ENCODE measurements around the gene VKORC1. TPM values are rescaled to one million over a fixed set of nuclear protein-coding genes. Genes with fewer than 3 reads are reported as not detected.

The VKORC1 gene
- total RNA-seq, 4 donors from 2014 or later = 43.7 to 95.5 (median 73.6) TPM

- no peak for DNase-seq (ENCODE audit: low spot score in 2 of 2)
- TF ChIP-seq CTCF (IDR thresholded peaks at IDR 0.05) (no peak), POLR2A (IDR thresholded peaks at IDR 0.05) (no peak)
- WGBS, 2 donors = 65 to 78% methylated on average over 12 to 13 of the region's 14 CpGs
Observed at GRCh38 chr16:31082368-31083045, 12.1 kb downstream of the VKORC1 start.

GRCh38 chr16:31081428-31082351, 12.9 kb downstream of the VKORC1 start:
- intact Hi-C loops (cut with DNase I; ENCODE audit: low total_unique reads) = no loop called here
- no peak overlapping the region for H3K4me3 ChIP-seq (ENCODE audit: low read depth, poor library complexity, severe bottlenecking)
- DNase-seq (ENCODE audit: low spot score in 2 of 2) = peak in 1 of 2 donors; percentile 85
- WGBS, 2 donors = 82 to 83% methylated on average over 26 of the region's 26 CpGs
- no peak for TF ChIP-seq POLR2A (IDR thresholded peaks at IDR 0.05)
- TF ChIP-seq CTCF (IDR thresholded peaks at IDR 0.05) = no peak

More at GRCh38 chr16:31082368-31083045, 12.1 kb downstream of the VKORC1 start:
- no peak overlapping the region for H3K4me3 ChIP-seq (ENCODE audit: low read depth, poor library complexity, severe bottlenecking)
- intact Hi-C loops (cut with DNase I; ENCODE audit: low total_unique reads) = no loop called here

DNA sequence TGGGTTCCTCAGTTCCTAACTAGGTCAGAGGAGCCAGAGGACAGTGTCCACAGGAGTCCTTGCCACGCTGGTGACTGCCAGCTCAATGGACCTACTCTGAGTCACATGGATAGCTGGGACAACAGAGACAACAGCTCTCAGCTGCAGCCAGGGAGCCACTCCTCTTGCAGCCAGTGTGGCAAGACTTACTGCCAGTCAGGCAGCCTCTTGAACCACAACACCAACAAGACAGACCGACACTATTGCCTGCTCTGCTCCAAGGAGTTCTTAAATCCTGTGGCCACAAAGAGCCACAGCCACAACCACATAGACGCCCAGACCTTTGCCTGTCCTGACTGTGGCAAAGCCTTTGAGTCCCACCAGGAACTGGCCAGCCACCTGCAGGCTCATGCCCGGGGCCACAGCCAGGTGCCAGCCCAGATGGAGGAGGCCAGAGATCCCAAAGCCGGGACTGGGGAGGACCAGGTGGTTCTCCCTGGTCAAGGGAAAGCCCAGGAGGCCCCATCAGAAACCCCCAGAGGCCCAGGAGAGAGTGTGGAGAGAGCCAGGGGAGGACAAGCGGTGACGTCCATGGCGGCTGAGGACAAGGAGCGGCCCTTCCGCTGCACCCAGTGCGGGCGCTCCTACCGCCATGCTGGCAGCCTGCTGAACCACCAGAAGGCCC, 13.7 kb downstream of the VKORC1 start:
- intact Hi-C loops (cut with DNase I; ENCODE audit: low total_unique reads) = no loop called here
- no peak overlapping the region for H3K4me3 ChIP-seq (ENCODE audit: low read depth, poor library complexity, severe bottlenecking)
- TF ChIP-seq POLR2A (IDR thresholded peaks at IDR 0.05) (no peak), CTCF (IDR thresholded peaks at IDR 0.05) (no peak)
- 84 to 93% methylated on average over 11 to 13 of the region's 13 CpGs for WGBS, 2 donors
- no peak for DNase-seq (ENCODE audit: low spot score in 2 of 2)

DNA sequence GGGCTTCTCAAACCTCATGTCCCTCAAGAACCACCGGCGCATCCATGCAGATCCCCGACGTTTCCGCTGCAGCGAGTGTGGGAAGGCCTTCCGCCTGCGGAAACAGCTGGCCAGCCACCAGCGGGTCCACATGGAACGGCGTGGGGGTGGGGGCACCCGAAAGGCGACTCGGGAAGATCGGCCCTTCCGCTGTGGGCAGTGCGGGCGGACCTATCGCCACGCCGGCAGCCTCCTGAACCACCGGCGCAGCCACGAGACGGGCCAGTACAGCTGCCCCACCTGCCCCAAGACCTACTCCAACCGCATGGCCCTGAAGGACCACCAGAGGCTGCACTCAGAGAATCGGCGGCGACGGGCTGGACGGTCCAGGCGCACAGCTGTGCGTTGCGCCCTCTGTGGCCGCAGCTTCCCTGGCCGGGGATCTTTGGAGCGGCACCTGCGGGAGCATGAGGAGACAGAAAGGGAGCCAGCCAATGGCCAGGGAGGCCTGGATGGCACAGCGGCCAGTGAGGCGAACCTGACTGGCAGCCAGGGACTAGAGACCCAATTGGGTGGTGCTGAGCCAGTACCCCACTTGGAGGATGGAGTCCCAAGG, 14.5 kb downstream of the VKORC1 start:
- H3K4me3 ChIP-seq (ENCODE audit: low read depth, poor library complexity, severe bottlenecking) = no peak overlapping the region
- intact Hi-C loops (cut with DNase I; ENCODE audit: low total_unique reads) = no loop called here
- DNase-seq (ENCODE audit: low spot score in 2 of 2) = no peak
- TF ChIP-seq CTCF (IDR thresholded peaks at IDR 0.05) (no peak), POLR2A (IDR thresholded peaks at IDR 0.05) (no peak)
- WGBS, 2 donors = 93 to 96% methylated on average over 39 to 40 of the region's 40 CpGs

DNA sequence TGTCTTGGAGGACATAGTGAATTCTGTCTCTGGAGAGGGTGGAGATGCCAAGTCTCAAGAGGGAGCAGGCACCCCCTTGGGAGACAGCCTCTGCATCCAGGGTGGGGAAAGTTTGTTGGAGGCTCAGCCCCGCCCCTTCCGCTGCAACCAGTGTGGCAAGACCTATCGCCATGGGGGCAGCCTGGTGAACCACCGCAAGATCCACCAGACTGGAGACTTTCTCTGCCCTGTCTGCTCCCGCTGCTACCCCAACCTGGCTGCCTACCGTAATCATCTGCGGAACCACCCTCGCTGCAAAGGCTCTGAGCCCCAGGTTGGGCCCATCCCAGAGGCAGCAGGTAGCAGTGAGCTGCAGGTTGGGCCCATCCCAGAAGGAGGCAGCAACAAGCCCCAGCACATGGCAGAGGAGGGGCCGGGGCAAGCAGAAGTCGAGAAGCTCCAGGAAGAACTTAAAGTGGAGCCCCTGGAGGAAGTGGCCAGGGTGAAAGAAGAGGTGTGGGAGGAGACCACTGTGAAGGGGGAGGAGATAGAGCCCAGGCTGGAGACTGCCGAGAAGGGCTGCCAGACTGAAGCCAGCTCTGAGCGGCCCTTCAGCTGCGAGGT, 15.2 kb downstream of the VKORC1 start:
- DNase-seq (ENCODE audit: low spot score in 2 of 2) = no peak
- no peak overlapping the region for H3K4me3 ChIP-seq (ENCODE audit: low read depth, poor library complexity, severe bottlenecking)
- intact Hi-C loops (cut with DNase I; ENCODE audit: low total_unique reads) = no loop called here
- 84 to 86% methylated on average over 13 of the region's 13 CpGs for WGBS, 2 donors
- TF ChIP-seq POLR2A (IDR thresholded peaks at IDR 0.05) (no peak), CTCF (IDR thresholded peaks at IDR 0.05) (no peak)

All from lower leg skin (tissue), 4 donors.